Right lobe of liver (tissue), 4 donors: ENCODE data around the gene TEX12.

ENCODE experiments used
- POLR2A ChIP-seq: fragments of 450-650 bp; IDR thresholded peaks from one replicate; pipeline ENCODE4 v1.6.1; 2017; ENCODE audit warnings: antibody characterized with exemption, mild to moderate bottlenecking
- TF ChIP-seq, protein P1 (sequence below), 4 donors: fragments of 200-600 bp in 3 of 4; fragments of 450-650 bp in 1 of 4; IDR thresholded peaks; one replicate each; pipeline versions ENCODE4 v1.5.1 to v1.8.0; 2016 to 2022; ENCODE audit warnings: antibody characterized with exemption in 4 of 4, mild to moderate bottlenecking in 2 of 4
- donor health status: DM: no; HTN: no; CAD: no.
- donor health status: DM: no; HTN: no; CAD: no.
- donor health status: DM: no; HTN: yes; CAD: no.

DNA sequence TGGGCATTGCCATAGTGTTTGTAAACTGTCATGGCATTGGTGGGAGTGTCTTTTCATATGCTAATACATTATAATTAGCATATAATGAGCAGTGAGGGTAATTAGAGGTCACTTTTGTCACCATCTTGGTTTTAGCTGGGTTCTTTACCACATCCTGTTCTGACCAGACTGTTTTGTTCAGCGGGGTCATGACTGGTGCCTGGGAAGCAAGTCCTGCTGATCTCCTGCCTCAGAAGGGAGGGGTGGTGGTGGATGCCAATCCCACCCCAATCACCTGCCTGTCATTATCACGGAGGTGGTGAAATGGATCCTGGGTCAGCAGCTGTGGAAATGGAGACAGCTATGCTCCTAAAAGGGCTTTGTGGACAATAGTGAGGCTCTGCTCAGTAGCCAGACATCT is 34.4 kb upstream of the TEX12 start:
- TF ChIP-seq, protein P1, sequence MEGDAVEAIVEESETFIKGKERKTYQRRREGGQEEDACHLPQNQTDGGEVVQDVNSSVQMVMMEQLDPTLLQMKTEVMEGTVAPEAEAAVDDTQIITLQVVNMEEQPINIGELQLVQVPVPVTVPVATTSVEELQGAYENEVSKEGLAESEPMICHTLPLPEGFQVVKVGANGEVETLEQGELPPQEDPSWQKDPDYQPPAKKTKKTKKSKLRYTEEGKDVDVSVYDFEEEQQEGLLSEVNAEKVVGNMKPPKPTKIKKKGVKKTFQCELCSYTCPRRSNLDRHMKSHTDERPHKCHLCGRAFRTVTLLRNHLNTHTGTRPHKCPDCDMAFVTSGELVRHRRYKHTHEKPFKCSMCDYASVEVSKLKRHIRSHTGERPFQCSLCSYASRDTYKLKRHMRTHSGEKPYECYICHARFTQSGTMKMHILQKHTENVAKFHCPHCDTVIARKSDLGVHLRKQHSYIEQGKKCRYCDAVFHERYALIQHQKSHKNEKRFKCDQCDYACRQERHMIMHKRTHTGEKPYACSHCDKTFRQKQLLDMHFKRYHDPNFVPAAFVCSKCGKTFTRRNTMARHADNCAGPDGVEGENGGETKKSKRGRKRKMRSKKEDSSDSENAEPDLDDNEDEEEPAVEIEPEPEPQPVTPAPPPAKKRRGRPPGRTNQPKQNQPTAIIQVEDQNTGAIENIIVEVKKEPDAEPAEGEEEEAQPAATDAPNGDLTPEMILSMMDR (IDR thresholded peaks at IDR 0.05), result no peak
- no peak for TF ChIP-seq POLR2A
